GDM1 (cell line): ENCODE data around the gene MYRF.

Experiments
- DNase-seq: peaks from one replicate; lab custom pipeline; 2025; lab: John Stamatoyannopoulos, UW

Gene MYRF

GRCh38 chr11:61820174-61820573 is 67.7 kb downstream of the MYRF start:
- DNase-seq: no peak

DNA sequence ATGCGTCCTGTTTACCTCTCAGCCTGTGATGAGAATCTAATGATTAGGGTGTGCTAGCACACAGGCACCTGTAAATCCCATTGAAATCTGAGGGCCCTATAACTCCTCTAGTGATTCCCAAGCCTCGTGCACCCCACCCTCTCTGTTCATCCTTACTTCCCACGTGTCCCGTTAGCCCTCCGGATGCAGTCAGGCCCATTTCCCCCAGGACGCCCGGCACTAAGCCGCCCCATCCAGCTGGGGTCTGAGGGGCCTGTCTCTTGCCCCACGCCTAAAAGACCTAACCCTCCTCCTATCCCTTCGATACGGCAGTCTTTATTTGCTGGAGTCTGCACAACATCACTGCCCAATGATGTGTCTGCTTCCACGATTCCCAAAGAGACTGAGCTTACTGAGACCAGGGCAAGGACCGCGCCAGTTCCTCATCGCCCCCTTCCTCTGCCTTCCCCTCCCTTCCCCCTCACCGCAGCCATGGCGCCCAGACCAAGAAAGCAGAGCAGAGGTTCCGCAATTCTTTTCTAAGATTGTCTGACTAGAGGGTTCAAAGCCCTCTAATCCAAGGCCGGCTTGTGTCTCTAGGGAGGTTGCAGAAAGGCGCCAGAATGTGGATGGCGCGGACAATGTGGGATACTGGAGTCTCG is 74.6 kb downstream of the MYRF start:
- peak; percentile 74 for DNase-seq

- peak; percentile 98 for DNase-seq
These were observed 75.3 kb downstream of the MYRF start, which contains the start of gene FADS2 for GRCh38 chr11:61827571-61828378. Gene FADS2, plus strand, starts transcription at chr11:61828300. Its CDS starts 91 bp downstream, at chr11:61828391.

DNA sequence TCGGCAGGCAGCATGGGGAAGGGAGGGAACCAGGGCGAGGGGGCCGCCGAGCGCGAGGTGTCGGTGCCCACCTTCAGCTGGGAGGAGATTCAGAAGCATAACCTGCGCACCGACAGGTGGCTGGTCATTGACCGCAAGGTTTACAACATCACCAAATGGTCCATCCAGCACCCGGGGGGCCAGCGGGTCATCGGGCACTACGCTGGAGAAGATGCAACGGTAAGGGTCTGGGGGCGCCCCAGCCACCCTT is 75.9 kb downstream of the MYRF start:
- DNase-seq: no peak

DNA sequence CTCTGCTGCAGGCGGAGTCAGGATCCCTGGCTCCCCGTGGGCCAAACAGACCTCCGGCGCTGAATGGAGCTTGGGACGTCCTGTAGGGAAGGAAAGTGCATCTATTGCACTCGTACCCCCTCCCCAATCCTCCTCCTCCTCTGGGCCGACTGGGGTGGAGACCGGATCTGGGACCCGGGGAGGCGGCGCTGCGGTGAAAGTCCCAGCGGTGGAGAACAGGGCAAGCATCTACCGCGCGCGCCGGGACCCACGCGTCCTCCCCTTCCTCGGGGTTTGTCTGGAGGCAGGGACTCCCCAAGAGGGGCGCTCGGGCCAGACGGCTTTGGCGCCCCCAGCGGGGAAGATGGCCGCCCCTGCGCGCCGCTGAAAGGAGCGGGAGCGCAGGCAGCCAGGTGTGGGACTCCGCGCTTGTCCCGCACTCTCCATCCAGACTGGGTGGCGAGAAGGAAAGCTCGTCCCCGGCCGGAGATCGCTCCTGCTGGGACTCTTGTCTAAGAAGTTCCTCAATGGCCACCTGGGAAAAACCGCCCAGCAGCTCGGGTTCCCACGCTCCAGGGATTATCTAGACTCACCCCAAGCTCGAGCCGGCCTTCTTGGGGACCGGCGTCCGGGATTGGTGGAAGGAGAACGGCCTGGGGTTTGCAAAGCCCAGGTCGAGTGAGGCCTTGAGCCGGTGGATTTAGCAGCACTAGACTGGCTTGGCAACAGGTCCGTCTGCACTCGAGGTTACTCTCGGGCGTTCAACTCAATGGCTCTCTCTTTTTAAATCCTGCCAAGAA is 76.4 kb downstream of the MYRF start:
- peak; percentile 21 for DNase-seq

DNA sequence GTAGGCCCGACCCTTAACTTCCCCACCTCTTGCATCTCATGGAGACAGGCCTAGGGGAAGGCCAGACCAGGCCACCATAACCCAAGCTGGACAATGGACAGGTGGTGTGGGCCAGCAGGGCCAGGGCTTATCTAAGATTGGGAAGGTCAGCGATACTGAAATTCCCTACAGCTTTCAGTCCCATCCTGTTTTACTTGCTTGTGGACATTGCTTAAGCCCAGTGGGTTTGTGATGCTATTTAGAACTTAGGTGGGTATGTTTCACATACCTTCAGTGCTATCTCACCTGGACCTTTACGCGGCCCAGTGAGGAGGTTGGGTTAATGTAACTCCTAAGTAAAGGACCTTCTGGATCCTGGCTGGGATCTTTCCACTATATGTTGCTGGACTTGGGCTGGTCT is 77.4 kb downstream of the MYRF start:
- DNase-seq: no peak

DNA sequence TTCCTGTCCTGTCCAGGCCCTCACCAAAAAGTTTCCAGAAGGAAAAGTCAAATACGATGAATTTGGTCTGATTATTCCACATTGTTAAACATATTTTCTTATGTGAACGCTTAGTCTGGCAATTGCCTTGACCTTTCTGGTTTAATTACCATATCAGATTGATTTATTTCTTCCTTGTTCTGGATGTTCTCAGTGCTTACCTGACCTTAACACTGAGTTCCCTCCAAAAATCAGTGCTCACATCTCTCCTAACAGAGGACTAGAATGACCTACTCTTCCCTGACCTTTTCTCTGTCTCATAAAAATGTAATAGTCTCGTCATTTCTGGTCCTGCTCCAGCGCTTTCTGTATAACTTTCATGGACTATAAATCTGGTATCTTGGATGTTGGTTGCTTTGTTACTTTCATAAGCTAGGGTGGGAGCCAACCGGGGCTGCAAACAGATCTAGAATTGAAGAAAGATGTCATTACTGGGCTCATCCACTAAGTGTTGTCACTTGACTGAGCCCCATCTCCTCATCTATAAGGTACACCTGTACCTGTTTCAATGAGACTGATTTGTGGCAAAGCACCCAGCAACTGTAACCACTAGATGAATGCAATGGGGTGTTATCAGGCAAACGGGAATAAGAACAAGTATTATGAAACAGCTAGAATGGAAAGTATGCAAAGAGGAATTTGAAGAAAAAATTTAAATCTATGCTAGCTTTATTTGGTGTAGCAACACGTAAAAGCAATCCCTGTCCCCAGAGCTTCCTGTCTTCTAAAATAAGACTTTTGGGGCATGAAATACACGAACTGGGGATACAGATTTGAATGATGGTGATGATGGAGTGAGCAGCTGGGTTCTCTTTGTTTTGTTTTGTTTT is 78.0 kb downstream of the MYRF start:
- no peak for DNase-seq

DNA sequence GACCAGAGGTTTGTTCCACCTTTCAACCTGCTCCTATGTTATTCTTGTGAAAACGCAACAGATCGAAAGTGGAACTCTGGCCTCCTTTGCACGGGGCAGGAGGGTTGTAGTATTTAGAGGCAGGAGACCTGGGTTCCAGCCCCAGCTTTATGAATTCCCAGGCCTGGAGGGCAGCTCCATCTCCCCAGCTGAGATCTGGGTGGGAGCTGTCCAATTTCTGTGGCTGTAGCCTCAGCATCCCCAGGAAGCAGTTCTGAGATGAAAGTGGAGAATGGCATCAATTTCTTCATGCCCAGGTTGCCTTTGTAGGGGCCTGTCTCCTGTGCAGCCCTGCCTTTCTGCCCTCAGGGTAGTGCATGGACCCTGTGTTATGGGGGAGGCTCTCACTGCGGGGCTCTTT is 79.8 kb downstream of the MYRF start:
- DNase-seq: no peak

DNA sequence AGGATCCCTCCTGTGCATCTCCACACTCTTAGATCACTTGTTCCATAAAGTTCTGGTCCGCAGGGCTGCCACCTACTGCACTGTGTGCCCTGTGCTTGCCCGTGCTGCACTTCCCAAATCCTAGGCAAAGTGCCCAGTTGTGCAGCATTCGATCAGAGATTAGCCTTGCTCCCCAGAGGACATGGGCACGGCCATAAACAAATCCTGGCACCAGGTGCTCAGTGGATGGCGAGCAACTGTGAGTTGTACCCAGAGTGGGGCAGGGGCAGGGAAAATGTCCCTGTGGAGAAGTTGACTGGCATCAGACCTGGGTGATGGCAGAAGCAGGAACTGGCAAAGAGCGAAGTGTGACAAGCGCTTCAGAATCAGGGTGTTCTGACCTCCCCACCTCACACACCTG is 80.3 kb downstream of the MYRF start:
- DNase-seq: no peak

DNA sequence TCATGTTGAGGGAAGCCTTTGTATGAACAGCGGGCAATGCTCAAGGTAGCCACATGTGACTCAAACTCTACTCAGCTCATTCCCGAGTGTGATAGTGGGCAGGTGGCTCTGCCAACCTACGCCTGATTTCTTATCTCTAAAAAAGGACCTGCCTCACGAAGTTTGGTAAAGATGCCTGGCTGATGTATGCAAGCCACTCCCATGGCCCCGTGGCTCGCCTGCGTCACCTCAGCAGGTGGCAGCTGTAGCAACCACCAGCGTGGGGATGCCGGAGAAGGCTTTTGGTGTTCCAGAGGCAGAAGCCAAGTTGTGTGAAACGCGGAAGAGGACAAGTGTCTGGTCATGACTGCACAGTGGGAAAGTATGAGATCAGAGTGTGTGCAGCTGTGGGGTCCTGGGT is 81.0 kb downstream of the MYRF start:
- no peak for DNase-seq

GRCh38 chr11:61833926-61834277 is 81.5 kb downstream of the MYRF start:
- no peak for DNase-seq

DNA sequence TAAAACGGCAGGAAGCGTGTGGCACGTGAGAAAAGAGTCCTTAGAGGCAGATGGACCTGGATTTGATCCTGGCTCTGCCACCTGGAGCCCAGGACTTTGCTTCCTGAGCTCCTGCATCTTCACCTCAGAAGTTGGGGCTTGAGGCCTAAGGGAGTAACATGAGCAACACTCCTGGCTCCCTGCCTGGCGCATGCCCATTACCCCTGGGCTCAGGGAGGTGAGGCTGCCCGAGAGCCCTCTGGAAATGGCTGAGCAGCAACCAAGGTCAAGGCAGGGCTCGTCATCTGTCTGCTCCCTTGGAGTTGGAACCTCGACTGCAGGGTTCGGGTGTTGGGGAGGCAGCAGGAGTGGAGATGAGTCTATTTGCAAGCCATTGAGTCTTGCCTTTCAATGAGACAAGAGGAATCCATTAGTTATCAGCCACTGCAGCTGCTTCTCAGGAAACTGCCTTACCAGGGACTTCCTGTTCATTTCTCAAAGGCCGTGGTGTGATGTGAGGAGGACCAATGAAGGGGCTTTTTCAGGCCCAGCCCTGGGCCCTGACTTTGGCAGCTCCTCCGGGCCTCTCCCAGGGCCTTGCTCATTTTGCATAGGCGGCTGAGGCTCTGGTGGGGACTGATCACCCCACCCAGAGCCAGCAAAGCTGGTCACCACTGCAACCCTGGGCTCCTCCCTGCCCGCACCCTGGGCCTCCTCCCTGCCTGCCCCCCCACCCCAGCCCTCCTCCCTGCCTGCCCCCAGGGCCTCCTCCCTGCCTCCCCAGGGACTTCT is 82.0 kb downstream of the MYRF start:
- DNase-seq: peak; percentile 94

DNA sequence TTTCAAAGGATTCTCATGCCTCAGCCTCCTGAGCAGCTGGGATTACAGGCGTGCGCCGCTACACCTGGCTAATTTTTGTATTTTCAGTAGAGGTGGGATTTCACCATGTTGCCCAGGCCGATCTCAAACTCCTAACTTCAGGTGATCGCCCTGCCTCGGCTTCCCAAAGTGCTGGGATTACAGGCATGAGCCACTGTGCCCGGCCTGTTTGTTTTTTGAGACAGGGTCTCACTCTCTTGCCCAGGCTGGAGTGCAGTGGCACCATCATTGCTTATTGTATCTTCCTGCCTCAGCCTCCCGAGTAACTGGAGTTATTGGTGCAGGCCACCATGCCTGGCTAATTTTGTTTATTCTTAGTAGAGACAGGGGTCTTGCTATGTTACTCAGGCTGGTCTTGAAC is 83.8 kb downstream of the MYRF start:
- DNase-seq: no peak

GRCh38 chr11:61837411-61838005 is 85.1 kb downstream of the MYRF start:
- no peak for DNase-seq
